Astrocyte of the hippocampus (primary cell): ENCODE results near the gene PKP2.
"Not testable (repeated sequence)": the region's sequence is repeated elsewhere in the genome, so short reads cannot be mapped to it uniquely, and the experiment has no call there.

Source experiments
- DNase-seq: peaks from one replicate; pipeline ENCODE4 v3.0.0; 2011; ENCODE audit warnings: low read depth, low spot score

The PKP2 gene

DNA sequence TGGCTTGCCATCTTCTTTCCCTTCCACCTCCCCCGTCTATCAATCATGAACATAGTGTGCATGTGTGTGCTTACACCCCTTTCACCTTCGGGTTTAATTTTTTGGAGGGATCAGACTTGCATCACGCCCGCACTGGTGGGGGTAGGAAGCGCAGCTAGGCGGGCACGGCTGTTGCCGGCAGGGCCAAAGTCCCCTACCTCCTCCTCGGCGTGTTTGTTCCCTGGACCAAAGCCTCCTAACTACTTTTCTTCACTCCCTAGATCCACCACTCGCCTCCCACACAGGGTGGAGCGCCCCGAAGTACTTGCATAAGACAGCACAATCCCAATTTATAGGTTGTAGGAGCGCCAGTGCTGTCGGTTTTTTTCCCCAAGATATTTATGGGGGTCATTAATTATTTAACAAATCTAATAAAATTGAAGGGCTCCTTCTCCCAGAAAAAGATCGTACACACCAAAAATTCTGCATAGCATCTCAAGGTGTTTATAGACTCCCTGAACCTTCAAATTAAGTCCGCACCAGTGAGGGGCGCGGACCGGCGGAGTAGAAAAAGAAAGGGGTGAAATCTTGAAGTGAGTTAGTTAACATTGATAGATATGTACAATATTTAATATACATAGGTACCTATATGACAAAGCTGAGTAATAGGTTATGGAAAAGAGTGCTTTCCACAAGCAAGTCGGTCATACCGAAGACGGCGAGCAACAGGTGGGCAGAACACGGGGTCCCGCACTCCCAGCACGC is 717 bp downstream of the PKP2 start:
- DNase-seq: peak; percentile 1

DNA sequence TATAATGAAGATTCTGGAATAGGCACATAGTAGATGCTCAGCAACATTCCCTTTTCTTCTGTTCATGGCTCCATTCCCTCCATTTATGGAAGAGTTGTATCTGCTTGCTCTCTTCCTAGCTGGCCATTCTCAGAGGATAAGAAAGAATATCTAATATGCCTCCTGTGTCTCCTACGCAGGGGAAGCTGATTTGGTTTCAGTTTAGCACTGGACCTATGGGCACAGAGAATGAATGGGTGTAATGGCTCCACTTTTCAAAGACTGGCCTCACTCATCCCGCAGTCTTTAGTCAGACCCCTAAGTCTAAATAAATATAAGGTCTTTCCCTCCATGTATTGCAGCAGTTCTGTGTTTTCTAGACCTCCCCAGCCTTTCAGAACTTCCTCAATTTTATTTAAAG is 2.0 kb downstream of the PKP2 start:
- DNase-seq: no peak

DNA sequence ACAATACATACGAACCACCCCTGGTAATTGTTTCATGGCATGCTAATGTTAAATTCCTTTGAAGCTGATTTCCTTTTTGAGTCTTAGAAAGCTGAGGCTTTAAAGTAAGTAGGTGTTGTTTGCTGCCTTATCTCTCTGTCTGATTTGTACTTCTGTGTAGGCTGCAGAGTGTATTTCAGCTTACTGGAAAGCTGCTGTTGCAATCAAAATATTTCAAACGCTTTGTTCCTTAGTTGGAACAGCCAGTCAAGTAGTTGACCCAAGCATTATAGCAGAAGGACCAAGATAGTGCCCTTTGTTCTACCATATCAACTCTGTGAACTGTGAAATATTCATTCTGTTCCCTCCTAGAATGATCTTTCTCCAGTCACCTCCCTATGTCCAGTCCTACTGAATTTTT is 3.1 kb downstream of the PKP2 start:
- no peak for DNase-seq

DNA sequence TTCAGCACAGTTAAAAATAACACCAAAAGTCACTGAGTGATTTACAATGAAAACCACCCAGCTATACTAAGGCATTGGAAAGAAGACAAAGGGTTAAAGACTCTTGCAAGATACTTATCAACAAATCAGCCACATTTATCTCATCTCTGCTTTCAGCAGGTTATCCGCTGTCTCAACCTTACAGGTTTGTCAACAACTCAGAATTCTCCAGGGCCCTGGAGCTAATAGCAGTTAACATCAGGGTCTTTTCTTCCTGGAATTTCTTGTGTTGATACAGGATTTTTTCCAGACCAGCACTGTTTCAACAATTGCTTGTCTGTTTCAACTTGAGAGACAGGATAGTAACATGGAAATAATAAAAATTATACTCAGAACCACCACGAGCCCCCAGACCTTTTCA is 3.5 kb downstream of the PKP2 start:
- no peak for DNase-seq

DNA sequence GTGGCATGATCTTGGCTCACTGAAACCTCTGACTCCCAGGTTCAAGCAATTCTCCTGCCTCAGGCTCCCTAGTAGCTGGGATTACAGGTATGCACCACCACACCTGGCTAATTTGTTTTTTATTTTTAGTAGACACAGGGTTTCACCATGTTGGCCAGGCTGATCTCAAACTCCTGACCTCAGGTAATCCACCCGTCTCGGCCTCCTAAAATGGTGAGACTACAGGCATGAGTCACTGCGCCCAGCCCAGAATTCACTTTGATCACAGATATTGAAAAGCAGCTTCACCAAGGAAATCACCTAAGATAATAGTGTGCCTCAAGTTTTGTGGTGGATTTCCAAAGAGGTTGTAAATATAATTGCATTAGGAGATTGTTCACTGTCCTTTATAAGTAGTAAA is 4.2 kb downstream of the PKP2 start:
- DNase-seq: not testable (repeated sequence)

DNA sequence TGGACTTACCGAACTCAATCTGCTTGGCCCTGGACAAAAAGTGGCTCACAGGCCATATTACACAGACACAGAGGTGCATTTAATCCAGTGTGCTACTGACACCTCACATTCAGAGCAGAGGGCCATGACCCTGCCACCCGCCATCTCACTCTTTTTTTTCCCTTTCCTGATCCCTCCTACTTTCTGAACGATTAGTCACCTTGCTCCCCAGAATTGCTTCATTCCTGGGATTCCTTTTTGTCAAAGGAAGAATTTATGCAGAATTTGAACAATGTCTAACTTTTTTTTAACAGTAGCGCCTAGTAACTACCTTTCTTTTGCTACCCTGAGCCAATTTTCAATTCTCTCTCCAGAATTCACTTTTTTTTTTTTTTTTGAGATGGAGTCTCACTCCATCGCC is 4.6 kb downstream of the PKP2 start:
- peak; percentile 61 for DNase-seq

DNA sequence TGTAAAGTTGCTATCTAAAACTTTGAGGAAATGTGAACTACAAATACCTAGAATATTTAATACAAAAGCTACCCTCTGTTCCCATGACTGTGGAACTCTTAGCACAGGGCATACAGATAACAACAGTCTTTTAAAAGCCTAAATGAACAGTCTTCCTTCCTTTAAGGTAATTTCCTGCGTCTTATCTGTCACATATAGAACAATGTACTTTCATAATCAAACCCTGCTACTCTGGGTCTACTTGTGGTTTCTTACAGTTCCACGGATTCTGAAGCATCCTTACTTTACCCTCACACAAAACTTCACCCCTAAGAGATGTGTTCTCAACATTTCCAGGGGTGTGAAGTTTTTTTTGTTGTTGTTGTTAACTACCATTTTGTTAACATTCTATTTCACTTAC is 5.1 kb downstream of the PKP2 start:
- no peak for DNase-seq

DNA sequence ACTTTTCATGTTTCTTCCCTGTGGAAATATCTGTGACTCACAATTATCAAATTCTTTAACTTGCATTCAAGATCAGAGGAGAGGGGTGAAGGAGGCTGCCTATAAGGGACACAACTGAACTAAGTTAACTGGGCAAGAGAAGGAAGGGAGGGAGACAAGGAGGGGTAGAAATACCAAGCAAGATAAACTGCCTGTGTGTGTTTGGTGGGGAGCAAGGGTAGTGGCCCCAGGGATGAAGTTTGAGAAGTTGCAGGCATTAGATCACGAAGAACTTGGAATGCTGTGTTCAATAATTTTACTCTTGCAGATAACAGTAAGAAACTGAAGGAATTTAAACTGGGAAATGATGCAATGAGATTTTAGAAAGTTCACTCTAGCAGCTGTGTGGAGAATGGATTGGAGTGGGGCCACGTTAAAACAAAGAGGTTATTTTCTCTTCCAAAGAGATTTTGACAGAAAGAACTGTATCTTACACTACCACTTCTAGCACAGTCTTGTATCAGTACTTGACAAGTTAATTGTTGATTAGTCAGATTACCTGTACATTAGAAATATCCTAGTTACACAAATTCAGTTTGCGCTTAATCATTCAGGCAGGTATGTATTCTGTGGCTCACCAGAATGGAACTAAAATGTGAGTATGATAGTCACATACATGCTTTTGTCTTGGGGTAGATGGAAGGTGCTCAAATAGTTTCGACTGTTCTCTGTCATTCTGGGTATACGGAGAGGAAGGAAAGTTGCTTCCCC is 7.4 kb downstream of the PKP2 start:
- no peak for DNase-seq

DNA sequence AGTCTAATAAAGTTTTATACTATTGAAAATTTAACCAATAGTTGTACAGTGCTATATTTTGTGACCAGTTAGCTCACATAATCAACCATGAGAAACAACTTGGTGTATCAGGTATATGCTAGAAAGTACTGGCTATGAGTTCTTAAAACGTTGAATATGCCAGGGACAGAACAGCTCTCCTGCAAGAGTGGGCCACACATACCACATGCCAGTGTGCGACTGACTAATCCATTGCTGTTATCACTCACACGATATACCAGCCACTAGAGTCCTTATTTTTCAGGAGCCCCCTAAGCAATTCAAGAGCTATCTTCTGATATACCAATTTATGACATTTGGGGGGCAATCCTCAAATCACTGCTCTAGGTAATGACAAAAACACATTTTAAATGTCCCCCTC is 9.5 kb downstream of the PKP2 start:
- no peak for DNase-seq

DNA sequence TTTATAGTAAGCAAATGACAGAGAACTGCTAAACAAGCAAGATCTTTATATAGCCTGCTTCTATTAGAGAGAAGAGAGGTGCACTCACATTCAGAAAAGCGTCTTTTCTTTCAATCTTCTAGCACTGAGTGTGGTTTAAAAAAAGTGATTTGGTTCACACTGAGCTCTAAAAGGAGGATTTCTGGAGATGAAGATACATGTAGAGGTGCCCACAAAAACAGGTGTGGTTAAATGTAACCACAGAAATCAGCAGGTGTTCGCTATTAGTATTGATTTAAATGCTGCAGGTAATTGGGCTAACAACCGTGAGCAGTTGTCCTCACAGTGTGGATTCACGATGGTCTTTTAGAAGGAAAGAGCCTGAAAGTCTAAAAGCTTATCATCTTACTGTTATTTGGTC is 10.7 kb downstream of the PKP2 start:
- no peak for DNase-seq

DNA sequence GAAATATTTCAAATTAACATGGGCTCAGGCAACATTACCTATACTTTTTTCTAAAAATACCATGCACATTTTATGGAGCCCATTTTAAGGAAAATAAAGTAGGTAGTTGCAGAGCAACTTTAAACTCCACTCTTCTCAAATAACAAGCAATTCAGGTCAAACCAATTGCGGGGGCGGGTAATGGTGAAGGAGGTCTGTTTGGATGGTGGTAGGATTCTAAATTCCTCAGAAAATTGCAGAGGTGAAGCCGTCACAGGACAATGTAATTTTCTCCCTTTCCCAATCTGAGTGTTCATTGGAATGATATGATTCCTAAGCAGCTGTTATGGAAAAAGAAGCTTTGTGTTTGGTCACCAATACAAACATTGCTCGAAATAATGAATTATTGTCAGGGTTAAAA is 11.6 kb downstream of the PKP2 start:
- no peak for DNase-seq

DNA sequence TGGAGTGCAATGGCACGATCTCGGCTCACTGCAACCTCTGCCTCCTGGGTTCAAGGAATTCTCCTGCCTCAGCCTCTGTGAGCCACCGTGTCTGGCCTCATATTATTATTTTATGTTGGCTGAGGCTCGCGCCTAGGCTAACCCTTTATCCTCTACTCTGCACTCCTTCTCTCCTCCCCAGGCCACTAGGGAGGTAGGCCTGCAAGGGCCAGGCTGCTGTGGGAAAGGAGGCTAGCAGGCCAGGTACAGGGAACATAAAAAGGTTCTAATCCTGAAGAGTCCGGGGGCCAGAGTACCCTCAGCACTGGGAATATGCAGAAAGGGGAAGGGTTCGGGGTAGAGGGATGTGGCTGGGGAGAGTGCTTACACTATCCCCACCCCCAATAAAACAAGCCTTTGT is 14.9 kb downstream of the PKP2 start:
- no peak for DNase-seq

DNA sequence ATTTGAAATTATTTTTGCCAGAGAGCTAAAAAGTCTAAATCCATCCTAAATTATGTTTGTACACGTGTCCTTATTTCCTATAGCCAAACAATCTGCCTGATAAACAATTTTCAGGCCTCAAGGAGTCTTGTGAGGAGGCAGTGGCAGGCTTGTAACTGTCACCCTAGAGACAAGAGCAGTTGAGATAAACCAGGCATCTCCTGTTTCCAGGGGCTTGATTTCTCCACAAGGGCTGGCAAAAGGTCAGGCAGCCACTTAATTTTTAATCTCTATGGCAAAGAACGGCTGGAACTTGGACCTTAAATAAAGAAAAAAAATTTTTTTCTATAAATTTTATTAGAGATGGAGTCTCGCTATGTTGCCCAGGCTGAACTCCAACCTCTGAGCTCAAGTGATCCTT is 15.5 kb downstream of the PKP2 start:
- DNase-seq: no peak

DNA sequence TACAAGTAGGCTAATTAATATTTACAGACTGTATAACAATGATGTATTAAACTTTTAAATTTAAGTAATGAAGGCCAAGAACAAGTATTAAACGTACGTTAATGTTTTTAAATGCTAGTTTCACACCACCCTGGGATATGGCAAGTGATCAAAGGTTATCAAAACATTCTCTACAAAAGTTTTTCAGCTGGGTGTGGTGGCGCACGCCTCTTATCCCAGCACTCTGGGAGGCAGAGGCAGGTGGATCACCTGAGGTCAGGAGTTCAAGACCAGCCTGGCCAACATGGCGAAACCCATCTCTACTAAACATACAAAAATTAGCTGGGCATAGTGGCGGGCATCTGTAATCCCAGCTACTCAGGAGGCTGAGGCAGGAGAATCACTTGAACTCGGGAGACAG is 17.5 kb downstream of the PKP2 start:
- not testable (repeated sequence) for DNase-seq

DNA sequence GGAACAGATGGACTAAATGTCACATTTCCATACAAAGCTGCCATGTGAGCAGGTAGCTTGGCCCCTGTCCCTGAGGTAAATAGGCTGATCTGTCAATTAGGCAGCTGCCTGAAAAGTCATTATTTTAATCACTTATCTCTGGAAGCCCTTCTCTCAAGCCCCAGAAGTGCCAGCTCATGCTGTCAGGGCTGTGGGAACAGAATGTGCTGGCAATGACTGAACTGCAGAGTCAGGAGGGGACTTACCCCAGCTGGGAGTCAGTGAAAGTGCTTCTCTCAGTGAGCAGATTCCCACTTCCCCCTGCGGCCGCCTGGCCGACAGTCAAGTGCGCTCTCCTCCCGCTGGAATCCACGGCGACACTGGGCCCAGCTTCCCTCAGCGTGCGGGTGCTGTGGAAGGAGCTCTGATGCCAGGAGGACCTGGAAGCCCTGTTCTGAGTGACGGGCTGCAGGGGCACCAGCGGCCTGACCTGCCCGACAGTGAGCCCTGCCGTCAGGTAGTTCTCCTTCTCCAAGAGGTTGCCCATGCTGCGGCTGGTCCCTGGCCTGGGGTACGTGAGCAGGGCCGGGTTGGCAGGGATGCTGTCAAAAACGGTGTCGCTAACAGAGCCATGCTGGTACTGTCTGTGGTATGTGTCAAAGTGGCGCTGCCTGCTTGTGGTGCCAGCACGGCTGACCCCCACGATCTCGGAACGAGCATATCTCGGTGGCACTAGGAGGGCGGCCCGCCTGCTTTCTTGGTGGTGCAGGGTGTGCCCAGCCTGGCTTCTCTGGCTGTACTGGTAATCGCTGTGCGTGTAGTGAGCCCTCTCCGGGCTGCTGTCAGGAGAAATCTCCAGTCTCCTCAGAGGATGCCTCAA is 18.7 kb downstream of the PKP2 start:
- DNase-seq: peak; percentile 47

DNA sequence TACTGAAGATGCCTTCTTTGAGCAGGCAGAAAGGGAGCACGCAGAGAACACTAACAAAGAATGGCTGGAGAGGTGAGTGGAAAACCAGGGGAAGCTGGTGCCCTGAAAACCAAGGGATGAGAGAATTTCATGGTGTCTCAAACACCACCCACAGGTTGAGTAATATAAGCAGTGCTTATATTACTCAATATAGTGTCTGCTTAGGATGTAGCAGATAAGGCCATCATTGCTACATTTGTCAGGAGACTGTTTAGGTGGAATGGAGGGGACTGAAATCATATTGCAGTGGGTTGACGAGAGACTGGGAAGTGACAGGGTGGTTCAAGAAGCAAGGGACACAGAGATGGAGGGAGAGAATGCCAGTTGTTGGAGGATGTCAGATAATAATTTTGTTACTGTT is 20.6 kb downstream of the PKP2 start:
- DNase-seq: no peak

DNA sequence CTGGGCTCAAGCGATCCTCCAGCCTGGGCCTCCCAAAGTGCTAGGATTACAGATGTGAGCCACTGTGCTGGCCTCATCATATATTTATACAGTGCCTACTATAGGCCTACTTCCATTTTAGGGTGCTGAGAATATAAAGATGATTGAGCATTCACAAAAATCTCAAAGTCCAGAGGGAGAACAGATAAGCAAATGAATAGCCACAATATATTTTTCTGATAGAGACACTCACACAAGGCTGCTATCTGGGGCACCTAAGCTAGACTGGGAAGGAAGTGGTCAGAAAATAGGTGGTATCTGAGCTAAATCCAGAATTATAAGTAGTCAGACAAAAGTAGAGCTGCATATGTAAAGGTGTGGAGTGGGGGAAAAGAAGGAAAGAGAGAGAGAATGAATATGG is 21.6 kb downstream of the PKP2 start:
- DNase-seq: no peak

DNA sequence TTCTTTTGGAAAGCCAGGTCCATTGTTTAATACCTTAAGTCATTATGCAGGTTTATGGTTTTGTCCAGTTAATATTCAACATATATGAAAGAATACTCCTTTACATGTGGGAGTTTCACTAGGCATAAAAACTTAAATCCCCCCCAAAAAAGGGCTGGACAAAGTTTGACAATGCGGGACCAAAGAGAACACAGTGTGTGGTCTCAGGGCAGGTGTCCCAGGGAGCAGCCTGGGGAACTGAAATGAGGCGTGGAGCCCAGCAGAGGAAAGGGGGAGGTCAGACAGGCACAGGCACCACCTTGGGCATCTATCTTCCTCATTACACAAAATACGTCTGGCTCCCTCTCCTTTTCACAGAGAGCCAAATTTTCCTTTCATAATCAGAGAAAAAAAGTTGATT is 22.5 kb downstream of the PKP2 start:
- no peak for DNase-seq

DNA sequence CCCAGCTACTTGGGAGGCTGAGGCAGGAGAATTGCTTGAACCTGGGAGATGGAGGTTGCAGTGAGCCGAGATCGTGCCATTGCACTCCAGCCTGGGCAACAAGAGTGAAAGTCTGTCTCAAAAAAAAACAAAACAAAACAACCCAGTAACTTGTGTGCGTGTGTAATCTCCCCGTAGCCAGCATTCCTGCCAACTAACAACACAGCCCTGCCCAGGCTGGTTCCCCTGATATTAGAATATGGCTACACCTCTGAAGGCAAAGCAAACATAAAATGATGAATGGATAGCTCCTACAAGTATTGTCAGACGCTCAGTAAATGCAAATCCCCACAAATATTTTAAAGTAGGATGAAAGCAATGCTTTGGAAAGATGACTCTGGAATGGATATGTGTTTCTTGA is 24.2 kb downstream of the PKP2 start:
- DNase-seq: not testable (repeated sequence)

DNA sequence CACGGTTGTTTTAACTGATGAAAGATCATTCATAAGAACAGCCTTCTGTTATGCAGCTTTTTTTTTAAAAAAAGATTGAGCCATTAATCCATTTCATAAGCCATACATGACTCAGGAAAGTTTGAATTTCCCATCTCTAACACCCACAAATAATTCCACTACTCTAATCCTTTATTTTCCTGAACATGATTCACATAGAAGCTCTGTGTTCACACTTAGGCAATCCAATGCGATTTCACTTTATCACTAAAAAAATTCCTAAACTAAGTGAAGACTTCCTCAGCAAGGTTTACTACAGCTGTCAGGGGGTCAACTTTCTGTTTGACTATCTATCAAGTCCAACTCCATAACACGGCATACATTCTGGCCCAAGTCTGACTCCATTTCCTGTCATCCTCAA is 25.9 kb downstream of the PKP2 start:
- DNase-seq: no peak

DNA sequence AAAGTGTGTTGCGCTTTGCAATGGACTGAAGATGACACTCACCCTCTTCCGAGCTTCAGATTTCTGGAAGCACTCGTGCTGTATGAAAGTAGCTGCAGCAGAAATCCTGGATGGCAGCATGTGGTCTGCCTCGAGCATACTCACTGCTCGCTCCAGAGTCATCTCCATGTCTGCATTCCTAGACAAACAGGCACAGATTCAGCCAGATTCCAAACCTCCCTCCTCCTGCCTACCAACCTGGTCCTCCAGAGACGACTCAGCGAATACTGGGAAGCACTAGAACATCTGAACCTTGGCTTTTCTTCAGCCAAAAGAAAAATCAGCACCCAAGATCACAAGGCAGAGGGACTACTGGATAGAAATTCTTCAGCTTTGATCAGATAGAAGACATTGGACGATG is 27.7 kb downstream of the PKP2 start:
- DNase-seq: peak; percentile 9

DNA sequence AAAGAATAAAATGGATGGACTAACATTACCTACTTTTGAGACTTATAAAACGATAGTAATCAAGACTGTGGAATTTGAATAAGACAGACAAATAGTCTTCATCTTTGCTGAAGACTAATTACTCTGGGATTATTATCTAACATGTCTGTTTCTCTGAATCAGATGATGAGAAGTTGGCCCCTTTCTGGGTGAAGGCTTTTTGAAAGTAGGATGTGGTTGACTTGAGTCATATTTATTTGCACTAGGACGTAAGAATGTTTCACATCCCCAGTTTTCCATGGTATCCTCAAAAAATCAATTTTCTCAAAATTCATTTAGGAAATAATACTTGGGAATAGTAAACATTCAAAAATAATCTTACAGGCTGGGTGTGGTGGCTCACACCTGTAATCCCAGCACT is 31.8 kb downstream of the PKP2 start:
- DNase-seq: no peak

DNA sequence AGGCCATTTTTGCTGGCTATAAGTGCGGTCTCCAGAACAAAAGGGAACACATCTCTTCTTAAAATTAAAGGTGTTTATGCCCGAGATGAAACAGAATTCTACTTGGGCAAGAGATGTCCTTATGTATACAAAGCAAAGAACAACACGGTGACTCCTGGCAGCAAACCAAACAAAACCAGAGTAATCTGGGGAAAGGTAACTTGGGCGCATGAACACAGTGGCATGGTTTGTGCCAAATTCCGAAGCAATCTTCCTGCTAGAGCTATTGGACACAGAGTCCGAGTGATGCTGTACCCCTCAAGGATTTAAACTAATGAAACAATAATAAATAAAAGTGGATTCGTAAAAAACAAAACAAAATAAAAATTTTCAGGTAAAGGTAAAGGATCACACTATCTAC is 33.4 kb downstream of the PKP2 start:
- DNase-seq: no peak
